Activated naive CD8-positive, alpha-beta T cell treated with anti-CD3 and anti-CD28 coated beads, Interleukin-2, amount 10 ng/mL, durations not matched to agents 7 days and 5 days (primary cell): Measurements from ENCODE around the gene PRAC2. TPM values are rescaled to one million over a fixed set of nuclear protein-coding genes. Genes with fewer than 3 reads are reported as not detected.

Experiments used
- ATAC-seq: fragments of 150-1000 bp; cut with Tn5 transposase; one replicate; pipeline ENCODE4 v1.10.0; 2021; ENCODE audit warnings: low read depth, moderate library complexity
- POLR2A ChIA-PET: fragments of 350-600 bp; sonication (Branson Sonifier 250); formaldehyde crosslinking; loops from one replicate; lab custom pipeline; 2021; ENCODE audit warnings: antibody characterized with exemption; lab: Charles Lee
- DNase-seq: peaks from one replicate; pipeline ENCODE4 v3.0.0; 2021
- H3K27ac Mint-ChIP-seq: one replicate; pipeline ENCODE4 v1.8.0; 2022; ENCODE audit warnings: mild to moderate bottlenecking, mixed read lengths
- H3K27me3 Mint-ChIP-seq: one replicate; pipeline ENCODE4 v1.8.0; 2022; ENCODE audit warnings: mild to moderate bottlenecking, moderate library complexity, mixed read lengths
- H3K36me3 Mint-ChIP-seq: one replicate; pipeline ENCODE4 v1.8.0; 2021; ENCODE audit warnings: mild to moderate bottlenecking, mixed read lengths
- H3K4me1 Mint-ChIP-seq: one replicate; pipeline ENCODE4 v1.8.0; 2021; ENCODE audit warnings: mixed read lengths
- H3K4me3 Mint-ChIP-seq: one replicate; pipeline ENCODE4 v1.8.0; 2022; ENCODE audit warnings: mild to moderate bottlenecking, moderate library complexity, mixed read lengths
- H3K9me3 Mint-ChIP-seq: one replicate; pipeline ENCODE4 v1.8.0; 2021; ENCODE audit warnings: mixed read lengths
- microRNA-seq: library from miRNA; unstranded; fragments of <30 nt; microRNA quantifications from one replicate; pipeline ENCODE4 v1.2.0, GENCODE V29; 2022
- total RNA-seq, 2 experiments: library from RNA; stranded (reverse); gene quantifications; one replicate each; pipeline ENCODE4 v1.2.3, GENCODE V29; 2021

Gene PRAC2
- total RNA-seq, 2 experiments from 2014 or later = not detected

GRCh38 chr17:48760411-48760810 is 37.4 kb downstream of the PRAC2 start:
- no peaks in the 10 kb centered on the region for H3K9me3 Mint-ChIP-seq
- H3K36me3 Mint-ChIP-seq = no peaks in the 10 kb centered on the region
- ATAC-seq (no peak), DNase-seq (no peak)
- no peak overlapping the region for H3K27ac Mint-ChIP-seq
- H3K27me3 Mint-ChIP-seq = peaks cover 56% of the 10 kb centered on the region
- H3K4me1 Mint-ChIP-seq = no peaks in the 10 kb centered on the region
- POLR2A ChIA-PET = no interaction called here
- no peak overlapping the region for H3K4me3 Mint-ChIP-seq

DNA sequence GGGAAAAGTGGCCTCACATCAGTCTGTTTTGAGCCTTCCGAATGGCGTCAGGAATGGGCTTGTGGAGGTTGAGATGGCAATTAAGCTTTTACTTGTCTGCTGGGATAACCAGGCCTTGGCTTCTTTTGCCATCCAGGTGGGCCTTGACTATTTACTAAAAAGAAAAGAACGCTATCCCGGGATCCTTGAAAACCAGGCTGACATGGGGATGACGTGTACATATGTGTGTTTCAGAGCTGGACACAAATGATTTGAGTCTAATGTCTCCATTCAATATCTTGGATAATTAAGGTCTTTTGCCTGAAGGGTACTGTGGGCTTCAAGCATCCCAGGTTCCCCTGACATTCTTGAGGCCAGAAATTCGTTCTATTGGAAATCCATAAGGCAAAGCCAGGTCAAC is 38.1 kb downstream of the PRAC2 start:
- DNase-seq (no peak), ATAC-seq (no peak)
- H3K27me3 Mint-ChIP-seq = peaks cover 55% of the 10 kb centered on the region
- H3K9me3 Mint-ChIP-seq = no peaks in the 10 kb centered on the region
- H3K27ac Mint-ChIP-seq = no peak overlapping the region
- H3K4me3 Mint-ChIP-seq = no peak overlapping the region
- no peaks in the 10 kb centered on the region for H3K4me1 Mint-ChIP-seq
- H3K36me3 Mint-ChIP-seq = no peaks in the 10 kb centered on the region
- POLR2A ChIA-PET = no interaction called here

DNA sequence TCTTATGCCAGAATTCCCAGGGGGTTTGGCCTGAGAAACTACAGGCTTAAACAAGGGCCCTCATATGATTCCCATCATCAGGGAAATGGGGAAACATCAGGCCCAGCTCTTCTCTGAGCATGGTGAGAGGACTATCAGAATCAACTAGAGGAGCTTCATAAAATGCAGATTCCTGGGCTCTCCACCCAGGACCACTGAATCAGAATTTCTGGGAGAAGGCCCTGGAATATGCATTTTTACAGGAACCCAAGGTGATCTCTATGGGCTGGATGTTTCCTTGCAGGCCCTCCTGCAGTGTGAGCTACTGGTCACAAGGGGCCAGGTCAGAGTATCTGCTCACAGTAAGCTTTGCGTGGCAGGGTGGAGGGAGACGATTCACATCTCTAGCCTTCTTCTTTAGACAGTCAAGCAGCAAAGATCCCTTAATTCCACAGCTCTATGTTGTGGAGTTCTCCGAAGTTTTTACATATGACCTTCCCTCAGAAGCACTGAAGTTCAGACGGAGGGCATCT is 44.3 kb downstream of the PRAC2 start:
- ATAC-seq = no peak
- POLR2A ChIA-PET = no interaction called here
- Mint-ChIP-seq H3K4me1 (peaks cover 3% of the 10 kb centered on the region), H3K4me3 (no peak overlapping the region), H3K9me3 (no peaks in the 10 kb centered on the region), H3K27me3 (peaks cover 31% of the 10 kb centered on the region), H3K36me3 (no peaks in the 10 kb centered on the region), H3K27ac (no peak overlapping the region)
- DNase-seq = no peak

DNA sequence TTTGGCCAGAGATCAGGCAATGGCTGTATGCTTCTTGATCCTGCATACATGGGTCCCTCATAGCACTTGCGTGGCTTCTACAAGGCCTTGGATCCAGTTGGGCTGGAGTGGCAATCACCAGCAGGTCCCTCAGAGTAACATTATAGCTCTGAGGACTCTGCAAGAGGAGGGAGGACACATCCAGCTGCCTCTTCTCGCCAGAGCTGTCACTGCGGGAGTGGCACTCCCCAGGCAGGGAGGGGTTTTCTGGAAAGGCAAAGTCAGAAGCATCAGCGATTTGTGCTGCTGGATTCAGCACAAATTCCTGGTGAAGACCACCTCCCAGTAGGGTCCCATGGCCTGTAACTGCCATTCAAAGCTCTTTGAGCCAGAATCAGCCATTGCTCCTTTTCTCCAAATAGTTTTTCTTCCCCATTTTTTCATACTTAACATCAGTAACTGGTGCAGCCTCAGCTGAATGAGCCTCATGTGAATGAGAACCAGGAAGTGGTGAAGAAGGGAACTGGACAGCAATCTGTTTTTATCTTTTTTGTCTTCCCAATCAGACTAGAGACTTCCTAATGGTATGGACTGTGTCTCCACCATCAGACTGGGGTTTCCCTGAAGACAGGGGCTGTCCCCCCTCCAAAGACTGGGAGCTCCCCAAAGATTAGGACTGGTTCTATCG is 46.2 kb downstream of the PRAC2 start:
- Mint-ChIP-seq H3K9me3 (no peaks in the 10 kb centered on the region), H3K27me3 (peaks cover 26% of the 10 kb centered on the region), H3K4me3 (no peak overlapping the region), H3K36me3 (no peaks in the 10 kb centered on the region), H3K27ac (no peak overlapping the region), H3K4me1 (peaks cover 4% of the 10 kb centered on the region)
- DNase-seq (no peak), ATAC-seq (no peak)
- POLR2A ChIA-PET = no interaction called here

DNA sequence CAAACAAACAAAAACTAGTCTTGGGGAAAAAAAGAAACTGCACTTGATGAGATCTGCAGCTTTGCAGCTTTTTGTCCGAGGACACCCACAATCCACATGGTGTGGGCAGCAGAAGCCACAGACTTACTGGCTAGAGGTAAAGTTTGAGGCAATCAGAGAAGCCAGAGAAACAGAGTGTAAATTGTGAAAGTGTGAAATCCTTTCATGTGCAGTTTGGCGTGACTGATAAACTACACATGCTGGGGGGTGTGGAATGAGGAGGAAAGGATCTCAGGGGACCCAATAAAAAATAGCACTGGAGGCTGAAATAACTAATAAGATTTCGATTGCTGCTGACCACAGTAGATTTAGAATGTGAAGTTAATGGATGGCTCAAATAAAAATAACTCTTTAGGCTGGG is 48.0 kb downstream of the PRAC2 start:
- Mint-ChIP-seq H3K27ac (no peak overlapping the region), H3K9me3 (no peaks in the 10 kb centered on the region), H3K27me3 (peaks cover 33% of the 10 kb centered on the region), H3K4me1 (peaks cover 4% of the 10 kb centered on the region), H3K4me3 (no peak overlapping the region), H3K36me3 (no peaks in the 10 kb centered on the region)
- no peak for ATAC-seq
- DNase-seq = no peak
- POLR2A ChIA-PET = no interaction called here

DNA sequence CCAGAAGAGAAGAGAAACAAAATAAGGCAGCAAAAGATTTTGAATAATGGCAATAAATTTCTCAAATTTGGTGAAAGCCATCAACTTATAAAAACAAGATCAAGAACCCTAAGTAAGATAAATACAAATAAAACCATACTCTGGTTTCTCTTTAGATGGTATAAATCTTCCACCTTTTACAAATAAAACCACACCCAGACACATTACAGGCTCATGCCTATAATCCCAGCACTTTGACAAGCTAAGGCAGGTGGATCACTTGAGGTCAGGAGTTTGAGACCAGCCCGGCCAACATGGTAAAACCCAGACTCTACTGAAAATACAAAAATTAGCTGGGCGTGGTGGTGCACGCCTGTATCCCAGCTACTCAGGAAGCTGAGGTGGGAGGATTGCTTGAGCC is 50.3 kb downstream of the PRAC2 start:
- no peak for DNase-seq
- ATAC-seq = no peak
- Mint-ChIP-seq H3K36me3 (no peaks in the 10 kb centered on the region), H3K27ac (no peak overlapping the region), H3K9me3 (no peaks in the 10 kb centered on the region), H3K4me3 (no peak overlapping the region), H3K27me3 (peaks cover 38% of the 10 kb centered on the region), H3K4me1 (peaks cover 4% of the 10 kb centered on the region)
- POLR2A ChIA-PET = no interaction called here

Small RNAs within 50 kb of the gene (microRNA-seq; reads per million reads assigned to microRNA genes)
- gene MIR3185 = not detected

Other genes with a start within 250 kb of the PRAC2 start
- not detected for gene HOXB1, start 192.2 kb upstream of the PRAC2 start, total RNA-seq
- 10 to 100 TPM; 19.5 to 20.0 TPM for gene HOXB2, start 178.1 kb upstream of the PRAC2 start, total RNA-seq
- 1 to 10 TPM; 5.3 to 6.4 TPM for gene HOXB4, start 144.8 kb upstream of the PRAC2 start, total RNA-seq
- gene HOXB3, start 132.9 kb upstream of the PRAC2 start, total RNA-seq = 10 to 100 TPM; 10.5 to 13.6 TPM
- not detected for gene HOXB5, start 129.4 kb upstream of the PRAC2 start, total RNA-seq
- not detected for gene HOXB6, start 118.2 kb upstream of the PRAC2 start, total RNA-seq
- 1 to 10 TPM in 1 of 2 experiments, under 1 TPM in 1; 0.80 to 1.0 TPM for gene HOXB7, start 112.2 kb upstream of the PRAC2 start, total RNA-seq
- gene HOXB8, start 107.9 kb upstream of the PRAC2 start, total RNA-seq = not detected
- under 1 TPM; 0.11 to 0.23 TPM for gene HOXB9, start 96.8 kb upstream of the PRAC2 start, total RNA-seq
- not detected for gene PRAC1, start 667 bp upstream of the PRAC2 start, total RNA-seq
- gene HOXB13, start 5.6 kb downstream of the PRAC2 start, total RNA-seq = not detected
- not detected for gene TTLL6, start 94.0 kb downstream of the PRAC2 start, total RNA-seq
- 100 to 1,000 TPM; 179 to 199 TPM for gene CALCOCO2, start 107.8 kb downstream of the PRAC2 start, total RNA-seq
- gene ATP5MC1, start 169.6 kb downstream of the PRAC2 start, total RNA-seq = 10 to 100 TPM; 53.4 to 61.9 TPM
- gene UBE2Z, start 185.2 kb downstream of the PRAC2 start, total RNA-seq = 10 to 100 TPM; 71.6 to 74.7 TPM
- gene SNF8, start 221.7 kb downstream of the PRAC2 start, total RNA-seq = 10 to 100 TPM; 82.6 to 96.2 TPM
- gene GIP, start 245.4 kb downstream of the PRAC2 start, total RNA-seq = not detected